Gastrocnemius medialis (tissue), 4 donors: ENCODE measurements around the gene SCARB2. TPM values are rescaled to one million over a fixed set of nuclear protein-coding genes. Genes with fewer than 3 reads are reported as not detected.

Experiments used
- ATAC-seq, 2 donors: fragments of 150-250 bp; one replicate each; pipeline ENCODE4 v1.9.1; 2016
- DNase-seq, 2 donors: peaks; one replicate each; pipeline ENCODE4 v3.0.0-alpha.2; 2019
- H3K27ac ChIP-seq, 4 donors: fragments of 200-600 bp; sonication (generic); 1 replicate in 1 of 4; 2 replicates in 3 of 4; pipeline ENCODE4 v1.5.1; 2016 to 2018; ENCODE audit warnings: mild to moderate bottlenecking in 2 of 4, moderate library complexity in 1 of 4
- H3K27me3 ChIP-seq, 3 donors: fragments of 200-600 bp; sonication (generic) in 2 of 3; 1 replicate in 1 of 3; 2 replicates in 2 of 3; pipeline versions ENCODE4 v1.5.1 to v1.6.0; 2016 to 2019; ENCODE audit warnings: mild to moderate bottlenecking in 1 of 3, moderate library complexity in 1 of 3
- H3K36me3 ChIP-seq, 2 donors: fragments of 200-600 bp; sonication (generic) in 1 of 2; one replicate each; pipeline ENCODE4 v1.5.1; 2017 to 2018
- H3K4me1 ChIP-seq, 2 donors: fragments of 200-600 bp; sonication (generic) in 1 of 2; one replicate each; pipeline ENCODE4 v1.5.1; 2016 to 2017; ENCODE audit warnings: mild to moderate bottlenecking in 2 of 2
- H3K4me3 ChIP-seq, 4 donors: fragments of 200-600 bp; sonication (generic) in 3 of 4; 1 replicate in 1 of 4; 2 replicates in 3 of 4; pipeline ENCODE4 v1.5.1; 2016 to 2019; ENCODE audit warnings: mild to moderate bottlenecking in 2 of 4
- H3K9me3 ChIP-seq, 3 donors: fragments of 200-600 bp; sonication (generic) in 2 of 3; 1 replicate in 1 of 3; 2 replicates in 2 of 3; pipeline ENCODE4 v1.5.1; 2016 to 2019
- POLR2A ChIP-seq, 2 donors: fragments of 450-650 bp; IDR thresholded peaks; one replicate each; pipeline ENCODE4 v1.6.1; 2017; ENCODE audit warnings: antibody characterized with exemption in 2 of 2, mild to moderate bottlenecking in 2 of 2, moderate library complexity in 2 of 2
- in situ Hi-C, 4 donors: fragments of 200-750 bp; cut with MboI; loops; one replicate each; pipeline versions ENCODE4 v1.15.0 to v1.8.0; 2017; ENCODE audit warnings: low sequenced_read_pairs in 4 of 4
- intact Hi-C: fragments of 100-400 bp; cut with DNase I; formaldehyde crosslinking; loops from one replicate; pipeline ENCODE4 v1.15.1; 2023; ENCODE audit warnings: low total_unique reads
- total RNA-seq, 4 donors: library from RNA; depleted of rRNA; stranded (reverse); fragments of >200 nt; gene quantifications; one replicate each; pipeline versions ENCODE4 v1.1.0 to v1.2.3, GENCODE V29; 2016
- TF ChIP-seq, protein P1 (sequence below), 5 experiments: fragments of 450-650 bp in 3 of 5; fragments of 200-600 bp in 2 of 5; sonication (generic) in 2 of 5; IDR thresholded peaks in 4 of 5; conservative IDR thresholded peaks in 1 of 5; 1 replicate in 4 of 5; 2 replicates in 1 of 5; pipeline ENCODE4 v1.5.1; 2016 to 2019; ENCODE audit warnings: antibody characterized with exemption in 5 of 5, mild to moderate bottlenecking in 3 of 5, moderate library complexity in 3 of 5

Gene SCARB2
- total RNA-seq, 4 donors from 2014 or later: 91.3 to 292 (median 186) TPM

DNA sequence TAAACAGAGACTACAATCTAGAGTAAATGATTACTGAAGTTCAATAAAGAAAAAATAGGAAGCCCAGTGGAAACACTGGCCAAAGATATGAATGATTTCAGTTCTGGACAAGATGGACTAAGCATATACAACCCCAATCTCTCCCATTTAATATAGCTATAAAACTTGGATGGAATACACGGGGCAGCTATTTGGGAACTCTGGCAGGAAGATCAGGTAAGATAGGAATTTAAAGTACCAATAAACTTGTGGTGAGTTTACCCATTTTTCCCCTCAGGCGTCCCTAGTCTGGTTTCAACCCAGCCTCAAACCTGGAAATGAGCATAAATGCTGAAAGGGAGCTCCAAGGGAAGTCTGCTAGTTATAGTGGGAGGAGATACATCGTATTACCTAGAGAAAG, 85.9 kb downstream of the SCARB2 start:
- DNase-seq (no peak), ATAC-seq (no peak)
- H3K4me3 ChIP-seq: no peak overlapping the region
- no peak overlapping the region for H3K27ac ChIP-seq
- in situ Hi-C loops: no loop called here
- no peaks in the 10 kb centered on the region for H3K4me1 ChIP-seq
- no peaks in the 10 kb centered on the region for H3K9me3 ChIP-seq
- peaks cover 0 to 35% of the 10 kb centered on the region in 2 donors for H3K36me3 ChIP-seq
- TF ChIP-seq, protein P1, sequence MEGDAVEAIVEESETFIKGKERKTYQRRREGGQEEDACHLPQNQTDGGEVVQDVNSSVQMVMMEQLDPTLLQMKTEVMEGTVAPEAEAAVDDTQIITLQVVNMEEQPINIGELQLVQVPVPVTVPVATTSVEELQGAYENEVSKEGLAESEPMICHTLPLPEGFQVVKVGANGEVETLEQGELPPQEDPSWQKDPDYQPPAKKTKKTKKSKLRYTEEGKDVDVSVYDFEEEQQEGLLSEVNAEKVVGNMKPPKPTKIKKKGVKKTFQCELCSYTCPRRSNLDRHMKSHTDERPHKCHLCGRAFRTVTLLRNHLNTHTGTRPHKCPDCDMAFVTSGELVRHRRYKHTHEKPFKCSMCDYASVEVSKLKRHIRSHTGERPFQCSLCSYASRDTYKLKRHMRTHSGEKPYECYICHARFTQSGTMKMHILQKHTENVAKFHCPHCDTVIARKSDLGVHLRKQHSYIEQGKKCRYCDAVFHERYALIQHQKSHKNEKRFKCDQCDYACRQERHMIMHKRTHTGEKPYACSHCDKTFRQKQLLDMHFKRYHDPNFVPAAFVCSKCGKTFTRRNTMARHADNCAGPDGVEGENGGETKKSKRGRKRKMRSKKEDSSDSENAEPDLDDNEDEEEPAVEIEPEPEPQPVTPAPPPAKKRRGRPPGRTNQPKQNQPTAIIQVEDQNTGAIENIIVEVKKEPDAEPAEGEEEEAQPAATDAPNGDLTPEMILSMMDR (IDR thresholded peaks at IDR 0.05 in 4 of 5, conservative IDR thresholded peaks at IDR 0.05 in 1 of 5): no peak
- no peak for TF ChIP-seq POLR2A (IDR thresholded peaks at IDR 0.05)
- H3K27me3 ChIP-seq: no peaks in the 10 kb centered on the region
- intact Hi-C loops: no loop called here

DNA sequence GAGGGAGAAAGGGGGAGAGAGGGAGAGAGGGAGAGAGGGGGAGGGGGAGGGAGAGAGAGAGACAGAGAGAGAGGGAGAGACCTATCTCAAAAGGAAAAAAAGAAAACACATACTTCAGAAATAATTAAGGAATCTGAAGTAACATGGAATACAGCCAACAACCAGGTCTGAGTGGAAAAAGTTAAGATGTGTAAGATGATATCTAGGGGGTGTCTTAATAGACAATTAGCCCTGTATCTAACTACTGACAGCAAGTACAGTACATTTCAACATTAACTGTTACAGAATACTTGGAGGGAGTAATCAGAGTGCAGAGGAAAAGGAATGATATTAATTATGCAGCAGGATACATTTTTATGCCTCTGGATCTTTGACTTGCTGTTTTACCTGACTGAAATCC, 87.8 kb downstream of the SCARB2 start:
- ATAC-seq (no peak), DNase-seq (no peak)
- intact Hi-C loops (no loop called here), in situ Hi-C loops (no loop called here)
- TF ChIP-seq, protein P1 (IDR thresholded peaks at IDR 0.05 in 4 of 5, conservative IDR thresholded peaks at IDR 0.05 in 1 of 5): no peak
- TF ChIP-seq POLR2A (IDR thresholded peaks at IDR 0.05): no peak
- H3K27me3 ChIP-seq: no peaks in the 10 kb centered on the region
- H3K4me1 ChIP-seq: no peaks in the 10 kb centered on the region
- H3K9me3 ChIP-seq: no peaks in the 10 kb centered on the region
- H3K4me3 ChIP-seq: no peak overlapping the region
- H3K36me3 ChIP-seq: peaks cover 0 to 24% of the 10 kb centered on the region in 2 donors
- no peak overlapping the region for H3K27ac ChIP-seq

DNA sequence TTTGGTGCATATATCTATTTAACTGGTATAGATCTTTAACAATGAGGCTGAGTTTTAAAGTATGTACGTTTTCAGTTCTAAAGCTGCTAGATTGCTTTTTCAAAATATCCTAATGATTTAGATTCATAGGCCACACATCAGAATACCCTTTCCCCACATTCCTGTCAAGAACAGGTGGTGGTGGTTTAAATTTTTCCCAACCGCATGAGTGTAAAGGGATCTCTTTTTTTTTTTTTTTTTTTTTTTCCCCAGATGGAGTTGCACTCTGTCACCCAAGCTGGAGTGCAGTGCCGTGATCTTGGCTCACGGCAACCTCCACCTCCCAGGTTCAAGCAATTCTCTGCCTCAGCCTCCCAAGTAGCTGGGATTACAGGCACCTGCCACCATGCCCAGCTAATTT, 93.4 kb downstream of the SCARB2 start:
- in situ Hi-C loops: no loop called here
- TF ChIP-seq POLR2A (IDR thresholded peaks at IDR 0.05): no peak
- TF ChIP-seq, protein P1 (IDR thresholded peaks at IDR 0.05 in 4 of 5, conservative IDR thresholded peaks at IDR 0.05 in 1 of 5): no peak
- H3K27ac ChIP-seq: peak overlapping the region in 1 of 4 donors; percentile 23
- no peaks in the 10 kb centered on the region for H3K4me1 ChIP-seq
- no peak for DNase-seq
- intact Hi-C loops: no loop called here
- H3K4me3 ChIP-seq: no peak overlapping the region
- no peaks in the 10 kb centered on the region for H3K27me3 ChIP-seq
- ATAC-seq: peak in 1 of 2 donors; percentile 38
- peaks cover 0 to 51% of the 10 kb centered on the region in 2 donors for H3K36me3 ChIP-seq
- no peaks in the 10 kb centered on the region for H3K9me3 ChIP-seq

DNA sequence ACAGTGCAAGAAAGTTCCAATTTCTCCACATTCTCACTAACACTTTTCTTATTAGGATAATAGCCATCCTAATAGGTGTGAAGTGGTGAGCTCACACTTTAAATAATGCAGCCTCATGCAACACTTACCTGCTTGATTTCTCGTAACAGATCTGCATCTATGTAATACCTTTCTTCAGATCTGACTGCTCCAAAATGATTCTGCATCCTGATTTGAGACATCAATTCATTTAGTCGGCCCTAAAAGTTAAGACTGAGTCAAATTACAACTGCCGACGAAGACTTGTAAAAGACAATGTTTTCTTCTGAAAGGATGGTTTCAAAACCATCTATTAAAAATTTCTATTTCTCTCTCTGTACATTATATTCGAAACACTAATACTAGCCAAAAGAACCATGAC, 96.1 kb downstream of the SCARB2 start:
- TF ChIP-seq, protein P1 (IDR thresholded peaks at IDR 0.05 in 4 of 5, conservative IDR thresholded peaks at IDR 0.05 in 1 of 5): no peak
- TF ChIP-seq POLR2A (IDR thresholded peaks at IDR 0.05): no peak
- no peak for DNase-seq
- intact Hi-C loops: no loop called here
- H3K4me3 ChIP-seq: no peak overlapping the region
- H3K4me1 ChIP-seq: no peaks in the 10 kb centered on the region
- no peak for ATAC-seq
- no peaks in the 10 kb centered on the region for H3K27me3 ChIP-seq
- H3K36me3 ChIP-seq: peaks cover 0 to 62% of the 10 kb centered on the region in 2 donors
- in situ Hi-C loops: no loop called here
- H3K9me3 ChIP-seq: no peaks in the 10 kb centered on the region
- no peak overlapping the region for H3K27ac ChIP-seq

DNA sequence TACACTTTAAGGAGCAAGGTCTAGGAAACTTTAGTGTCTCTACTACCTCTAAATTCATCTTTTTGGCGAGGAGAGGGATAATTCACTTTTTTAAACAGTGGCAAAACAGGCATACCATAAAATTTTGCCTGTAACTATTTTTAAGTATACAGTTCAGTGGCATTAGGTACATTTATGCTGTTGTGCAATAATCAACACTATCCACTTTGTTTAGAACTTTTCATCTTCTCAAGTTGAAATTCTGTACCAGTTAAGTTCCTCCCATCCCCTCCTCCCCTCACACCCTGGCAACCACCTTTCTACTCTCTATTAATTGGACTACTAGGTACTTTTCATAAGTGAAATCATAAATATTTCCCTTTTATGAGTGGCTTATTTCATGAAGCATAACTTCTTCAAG, 96.8 kb downstream of the SCARB2 start:
- ATAC-seq: no peak
- in situ Hi-C loops (no loop called here), intact Hi-C loops (no loop called here)
- TF ChIP-seq, protein P1 (IDR thresholded peaks at IDR 0.05 in 4 of 5, conservative IDR thresholded peaks at IDR 0.05 in 1 of 5): no peak
- no peak for TF ChIP-seq POLR2A (IDR thresholded peaks at IDR 0.05)
- peaks cover 0 to 69% of the 10 kb centered on the region in 2 donors for H3K36me3 ChIP-seq
- no peak overlapping the region for H3K4me3 ChIP-seq
- H3K4me1 ChIP-seq: no peaks in the 10 kb centered on the region
- no peak for DNase-seq
- no peaks in the 10 kb centered on the region for H3K9me3 ChIP-seq
- H3K27ac ChIP-seq: no peak overlapping the region
- no peaks in the 10 kb centered on the region for H3K27me3 ChIP-seq
